22Rv1 (cell line): ENCODE data around the gene CELF4.

ENCODE experiments used
- CTCF ChIP-seq: fragments of 450-650 bp; IDR thresholded peaks from 2 replicates; pipeline ENCODE4 v1.5.1; 2017; ENCODE audit warnings: mild to moderate bottlenecking
- ZFX ChIP-seq: fragments of 450-650 bp; IDR thresholded peaks from 2 replicates; pipeline ENCODE4 v1.6.1; 2017; ENCODE audit warnings: antibody characterized with exemption, borderline replicate concordance

- TF ChIP-seq CTCF, result no peak
- no peak for TF ChIP-seq ZFX
Observed at GRCh38 chr18:37521510-37522465, 43.8 kb downstream of the CELF4 start.
